Esophagus muscularis mucosa (tissue), 4 donors: ENCODE results near the gene PKN1. TPM values are rescaled to one million over a fixed set of nuclear protein-coding genes. Genes with fewer than 3 reads are reported as not detected.

ENCODE experiments used
- DNase-seq: peaks from one replicate; pipeline ENCODE4 v3.0.0-alpha.2; 2017; ENCODE audit errors: extremely low spot score
- H3K27ac ChIP-seq, 4 donors: fragments of 200-600 bp; sonication (generic); replicated peaks in 1 of 4; 1 replicate in 3 of 4; 2 replicates in 1 of 4; pipeline ENCODE4 v1.5.1; 2016 to 2019; ENCODE audit warnings: mild to moderate bottlenecking in 1 of 4
- H3K27me3 ChIP-seq, 4 donors: fragments of 200-600 bp; sonication (generic); one replicate each; pipeline versions ENCODE4 v1.5.1 to v1.6.0; 2016 to 2019
- H3K36me3 ChIP-seq, 4 donors: fragments of 200-600 bp; sonication (generic); one replicate each; pipeline ENCODE4 v1.5.1; 2016 to 2019
- H3K4me1 ChIP-seq, 4 donors: fragments of 200-600 bp; sonication (generic); one replicate each; pipeline ENCODE4 v1.5.1; 2016 to 2019
- H3K4me3 ChIP-seq, 4 donors: fragments of 200-600 bp; sonication (generic); 1 replicate in 2 of 4; 2 replicates in 2 of 4; pipeline ENCODE4 v1.5.1; 2016 to 2019; ENCODE audit warnings: mild to moderate bottlenecking in 4 of 4, moderate library complexity in 1 of 4
- H3K9me3 ChIP-seq, 4 donors: fragments of 200-600 bp; sonication (generic); 1 replicate in 3 of 4; 2 replicates in 1 of 4; pipeline ENCODE4 v1.5.1; 2016 to 2019
- CTCF ChIP-seq, 3 experiments: fragments of 200-600 bp in 2 of 3; fragments of 450-650 bp in 1 of 3; sonication (generic) in 2 of 3; IDR thresholded peaks; one replicate each; pipeline ENCODE4 v1.5.1; 2017 to 2019; ENCODE audit warnings: antibody characterized with exemption in 3 of 3, mild to moderate bottlenecking in 2 of 3, moderate library complexity in 1 of 3
- EP300 ChIP-seq: sonication (generic); formaldehyde crosslinking; IDR thresholded peaks from one replicate; pipeline ENCODE4 v1.6.1; 2017; ENCODE audit warnings: antibody characterized with exemption
- POLR2A ChIP-seq: fragments of 450-650 bp; IDR thresholded peaks from one replicate; pipeline ENCODE4 v1.6.1; 2017; ENCODE audit warnings: antibody characterized with exemption, moderate library complexity, mild to moderate bottlenecking, low read depth
- POLR2AphosphoS5 ChIP-seq, 2 donors: sonication (generic); formaldehyde crosslinking; IDR thresholded peaks; one replicate each; pipeline ENCODE4 v1.6.1; 2017; ENCODE audit warnings: antibody characterized with exemption in 2 of 2
- WGBS: methylation state at CpG from one replicate; pipeline ENCODE4 v1.1.5; 2018; 5-methylcytosine and 5-hydroxymethylcytosine counted together
- intact Hi-C: fragments of 100-400 bp; cut with DNase I; formaldehyde crosslinking; loops from one replicate; pipeline ENCODE4 v1.15.1; 2023
- total RNA-seq, 4 donors: library from RNA; depleted of rRNA; stranded (reverse); fragments of >200 nt; gene quantifications; one replicate each; pipeline versions ENCODE4 v1.1.0 to v1.2.1, GENCODE V29; 2016

Gene PKN1
- total RNA-seq, 4 donors from 2014 or later = 120 to 233 (median 167) TPM

- intact Hi-C loops = no loop called here
- peak overlapping the region; percentile 79 to 85 (median 84) for H3K27ac ChIP-seq
Measured at GRCh38 chr19:14495672-14496028, 62.5 kb downstream of the PKN1 start.

DNA sequence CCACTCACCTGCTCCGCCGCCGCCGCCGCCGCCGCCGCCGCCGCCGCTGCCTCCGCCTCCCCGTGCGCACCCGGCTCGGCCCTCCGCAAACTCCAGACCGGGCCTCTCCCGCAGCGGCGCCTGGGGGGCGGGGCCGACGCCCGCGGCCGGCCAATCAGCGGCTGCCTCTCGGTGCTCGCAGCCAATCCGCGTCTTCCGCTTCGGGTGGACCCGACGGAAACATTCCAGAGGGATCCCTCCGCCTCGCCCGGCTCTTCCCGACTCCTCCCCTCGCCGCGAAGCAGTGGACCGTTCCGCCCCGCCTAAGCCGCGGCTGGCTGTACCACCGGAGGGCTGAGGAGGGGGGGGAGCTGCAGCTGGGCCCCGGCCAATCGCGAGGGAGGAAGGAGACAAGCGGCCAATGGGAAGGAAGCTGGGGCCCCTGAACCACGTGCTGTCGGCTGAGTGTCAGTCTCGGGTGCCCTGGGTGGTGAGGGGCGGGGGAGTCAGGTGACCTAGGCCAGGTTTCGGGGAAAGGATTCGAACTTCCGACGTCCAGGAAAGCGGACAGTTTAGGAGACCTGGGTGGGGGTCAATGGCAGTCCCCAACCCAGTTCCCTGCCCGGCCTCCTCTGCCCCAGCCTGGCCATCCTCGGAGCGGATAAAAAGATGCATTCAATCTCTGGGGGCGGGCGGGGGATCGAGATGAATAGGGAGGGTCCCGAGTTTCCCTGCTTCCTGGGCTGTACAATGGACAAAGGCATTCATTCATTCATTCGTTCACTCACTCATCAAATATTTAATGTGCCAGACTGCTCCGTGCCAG is 63.1 kb downstream of the PKN1 start, which contains the start of gene GIPC1:
TSS of gene GIPC1 (minus strand) at position 99 of the 805 bp plus-strand sequence. CDS start 13,151 bp downstream, outside the sequence.
- Histone ChIP-seq H3K4me3 (peak within 1 kb of the TSS; percentile 83 to 92 (median 84)), H3K9me3 (no peaks in the 10 kb centered on the region), H3K27me3 (no peaks in the 10 kb centered on the region), H3K27ac (peak within 1 kb of the TSS; percentile 79 to 85 (median 84)), H3K4me1 (peaks cover 25 to 51% (median 42%) of the 10 kb centered on the region in 4 donors), H3K36me3 (peaks cover 0 to 16% (median 13%) of the 10 kb centered on the region in 4 donors)
- TF ChIP-seq POLR2A (no peak), EP300 (no peak), CTCF (IDR thresholded peaks at IDR 0.05) (peak in 1 of 3 experiments; percentile 16), POLR2AphosphoS5 (IDR thresholded peaks at IDR 0.05) (peak; percentile 84 to 89)
- WGBS = 3% methylated on average over 13 of the region's 71 CpGs
- peak; percentile 99 for DNase-seq
- intact Hi-C loops = no loop called here

More at GRCh38 chr19:14495672-14496028, 62.5 kb downstream of the PKN1 start:
- DNase-seq = no peak
- Histone ChIP-seq H3K27me3 (no peaks in the 10 kb centered on the region), H3K4me1 (peaks cover 25 to 51% (median 42%) of the 10 kb centered on the region in 4 donors), H3K9me3 (no peaks in the 10 kb centered on the region), H3K36me3 (peaks cover 0 to 22% (median 17%) of the 10 kb centered on the region in 4 donors), H3K4me3 (peak overlapping the region; percentile 83 to 92 (median 84))
- TF ChIP-seq POLR2A (no peak), EP300 (no peak), CTCF (IDR thresholded peaks at IDR 0.05) (no peak), POLR2AphosphoS5 (IDR thresholded peaks at IDR 0.05) (no peak)
- no CpG with 5 or more reads among the region's 28 CpGs for WGBS

DNA sequence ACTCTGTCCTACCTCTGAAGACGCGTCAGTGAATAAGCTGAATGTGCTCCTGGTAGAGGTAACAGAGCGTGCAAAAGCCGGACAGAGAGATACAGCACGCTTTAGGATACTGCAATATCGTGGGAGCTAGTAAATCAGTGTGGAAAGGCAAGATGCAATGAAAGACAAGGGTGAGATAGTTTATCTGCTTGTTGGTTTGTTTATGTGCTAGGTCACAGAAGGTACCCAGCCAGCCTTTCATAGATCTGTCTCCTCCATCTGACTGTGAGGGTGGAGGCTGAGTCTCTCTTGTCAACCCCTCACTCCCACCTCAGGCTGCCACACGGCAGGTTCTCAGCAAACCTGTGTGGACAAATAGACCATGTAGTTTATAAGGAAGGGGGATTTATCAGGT is 63.7 kb downstream of the PKN1 start:
- WGBS = 49% methylated on average over 7 of the region's 7 CpGs
- Histone ChIP-seq H3K27me3 (no peaks in the 10 kb centered on the region), H3K27ac (peak overlapping the region; percentile 78 to 84 (median 82)), H3K4me1 (peaks cover 25 to 51% (median 42%) of the 10 kb centered on the region in 4 donors), H3K4me3 (peak overlapping the region; percentile 83 to 92 (median 84)), H3K36me3 (peaks cover 0 to 10% (median 7%) of the 10 kb centered on the region in 4 donors), H3K9me3 (no peaks in the 10 kb centered on the region)
- no peak for TF ChIP-seq EP300
- DNase-seq = no peak
- intact Hi-C loops = no loop called here

- peak overlapping the region in 1 of 4 donors; percentile 83 for H3K4me3 ChIP-seq
- DNase-seq = no peak
- H3K36me3 ChIP-seq = peaks cover 0 to 8% (median 4%) of the 10 kb centered on the region in 4 donors
- H3K9me3 ChIP-seq = no peaks in the 10 kb centered on the region
- TF ChIP-seq EP300 (no peak), CTCF (IDR thresholded peaks at IDR 0.05) (no peak), POLR2A (no peak), POLR2AphosphoS5 (IDR thresholded peaks at IDR 0.05) (peak; percentile 21 to 23)
- H3K4me1 ChIP-seq = peaks cover 25 to 50% (median 42%) of the 10 kb centered on the region in 4 donors
- WGBS = 61% methylated on average over 4 of the region's 6 CpGs
- intact Hi-C loops = no loop called here
- no peaks in the 10 kb centered on the region for H3K27me3 ChIP-seq
- peak overlapping the region; percentile 78 to 84 (median 82) for H3K27ac ChIP-seq
Measured at GRCh38 chr19:14497228-14497921, 64.3 kb downstream of the PKN1 start.
